PFSK-1 (cell line): ENCODE data around the gene KPNB1.
A peak's percentile ranks its signal among the peaks of the same experiment; 100 is the strongest.

Source experiments
- FOXP2 ChIP-seq: optimal IDR thresholded peaks from 2 replicates; pipeline ENCODE3; 2011; ENCODE audit warnings: borderline replicate concordance, control low read depth, inconsistent platforms; ENCODE audit not compliant: insufficient read depth; ENCODE audit errors: extremely low read length, extremely low read depth
- POLR2AphosphoS5 ChIP-seq: IDR thresholded peaks from 2 replicates; pipeline ENCODE4 v1.6.1; 2012; ENCODE audit warnings: low read depth, mild to moderate bottlenecking, control low read depth, low read length, moderate library complexity
- SIN3A ChIP-seq: IDR thresholded peaks from 2 replicates; pipeline ENCODE4 v1.6.1; 2012; ENCODE audit warnings: mild to moderate bottlenecking, low read length, moderate library complexity, borderline replicate concordance; ENCODE audit not compliant: insufficient read depth
- TAF1 ChIP-seq: IDR thresholded peaks from 2 replicates; pipeline ENCODE4 v1.6.1; 2012; ENCODE audit warnings: low read length, control low read depth, borderline replicate concordance; ENCODE audit not compliant: insufficient read depth
- TF ChIP-seq, protein P1 (sequence below), 2 experiments: IDR thresholded peaks; 2 replicates each; pipeline versions ENCODE4 v1.6.1 to v1.8.0; 2011 to 2012; ENCODE audit warnings: low read depth in 2 of 2, low read length in 2 of 2, control low read depth in 1 of 2, inconsistent platforms in 1 of 2, mild to moderate bottlenecking in 1 of 2, moderate library complexity in 1 of 2; ENCODE audit not compliant: insufficient read depth in 1 of 2

The KPNB1 gene

DNA sequence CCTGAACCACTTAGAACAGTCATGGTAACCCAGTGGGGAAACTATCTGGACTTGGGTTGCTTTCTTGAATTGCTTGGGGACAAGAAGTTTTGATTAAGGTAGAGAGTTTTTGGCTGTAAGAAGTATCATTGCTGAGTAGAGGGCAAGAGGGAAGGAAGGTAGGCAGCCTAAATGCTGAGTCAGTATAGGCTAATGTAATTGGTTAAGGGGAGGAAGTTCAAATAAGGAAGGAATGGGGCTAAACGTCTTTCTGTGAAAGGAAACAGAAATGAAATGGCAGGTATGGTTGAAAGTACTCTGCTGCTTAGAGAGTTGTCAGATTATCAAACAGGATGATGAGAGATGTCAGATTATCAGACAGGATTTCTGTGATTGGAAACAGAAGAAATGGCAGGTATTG, 20.3 kb downstream of the KPNB1 start:
- TF ChIP-seq SIN3A = no peak
- TF ChIP-seq, protein P1, sequence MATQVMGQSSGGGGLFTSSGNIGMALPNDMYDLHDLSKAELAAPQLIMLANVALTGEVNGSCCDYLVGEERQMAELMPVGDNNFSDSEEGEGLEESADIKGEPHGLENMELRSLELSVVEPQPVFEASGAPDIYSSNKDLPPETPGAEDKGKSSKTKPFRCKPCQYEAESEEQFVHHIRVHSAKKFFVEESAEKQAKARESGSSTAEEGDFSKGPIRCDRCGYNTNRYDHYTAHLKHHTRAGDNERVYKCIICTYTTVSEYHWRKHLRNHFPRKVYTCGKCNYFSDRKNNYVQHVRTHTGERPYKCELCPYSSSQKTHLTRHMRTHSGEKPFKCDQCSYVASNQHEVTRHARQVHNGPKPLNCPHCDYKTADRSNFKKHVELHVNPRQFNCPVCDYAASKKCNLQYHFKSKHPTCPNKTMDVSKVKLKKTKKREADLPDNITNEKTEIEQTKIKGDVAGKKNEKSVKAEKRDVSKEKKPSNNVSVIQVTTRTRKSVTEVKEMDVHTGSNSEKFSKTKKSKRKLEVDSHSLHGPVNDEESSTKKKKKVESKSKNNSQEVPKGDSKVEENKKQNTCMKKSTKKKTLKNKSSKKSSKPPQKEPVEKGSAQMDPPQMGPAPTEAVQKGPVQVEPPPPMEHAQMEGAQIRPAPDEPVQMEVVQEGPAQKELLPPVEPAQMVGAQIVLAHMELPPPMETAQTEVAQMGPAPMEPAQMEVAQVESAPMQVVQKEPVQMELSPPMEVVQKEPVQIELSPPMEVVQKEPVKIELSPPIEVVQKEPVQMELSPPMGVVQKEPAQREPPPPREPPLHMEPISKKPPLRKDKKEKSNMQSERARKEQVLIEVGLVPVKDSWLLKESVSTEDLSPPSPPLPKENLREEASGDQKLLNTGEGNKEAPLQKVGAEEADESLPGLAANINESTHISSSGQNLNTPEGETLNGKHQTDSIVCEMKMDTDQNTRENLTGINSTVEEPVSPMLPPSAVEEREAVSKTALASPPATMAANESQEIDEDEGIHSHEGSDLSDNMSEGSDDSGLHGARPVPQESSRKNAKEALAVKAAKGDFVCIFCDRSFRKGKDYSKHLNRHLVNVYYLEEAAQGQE (IDR thresholded peaks at IDR 0.05; ENCODE audit: insufficient read depth in 1 of 2, low read depth in 2 of 2, low read length in 2 of 2) = no peak
- no peak for TF ChIP-seq FOXP2
- TF ChIP-seq TAF1 = no peak
- TF ChIP-seq POLR2AphosphoS5 = no peak

GRCh38 chr17:47674499-47674898, 24.8 kb downstream of the KPNB1 start:
- TF ChIP-seq, protein P1 (IDR thresholded peaks at IDR 0.05; ENCODE audit: insufficient read depth in 1 of 2, low read depth in 2 of 2, low read length in 2 of 2) = no peak
- TF ChIP-seq POLR2AphosphoS5 = peak; percentile 23; the same call in 1 of the 2 replicates

DNA sequence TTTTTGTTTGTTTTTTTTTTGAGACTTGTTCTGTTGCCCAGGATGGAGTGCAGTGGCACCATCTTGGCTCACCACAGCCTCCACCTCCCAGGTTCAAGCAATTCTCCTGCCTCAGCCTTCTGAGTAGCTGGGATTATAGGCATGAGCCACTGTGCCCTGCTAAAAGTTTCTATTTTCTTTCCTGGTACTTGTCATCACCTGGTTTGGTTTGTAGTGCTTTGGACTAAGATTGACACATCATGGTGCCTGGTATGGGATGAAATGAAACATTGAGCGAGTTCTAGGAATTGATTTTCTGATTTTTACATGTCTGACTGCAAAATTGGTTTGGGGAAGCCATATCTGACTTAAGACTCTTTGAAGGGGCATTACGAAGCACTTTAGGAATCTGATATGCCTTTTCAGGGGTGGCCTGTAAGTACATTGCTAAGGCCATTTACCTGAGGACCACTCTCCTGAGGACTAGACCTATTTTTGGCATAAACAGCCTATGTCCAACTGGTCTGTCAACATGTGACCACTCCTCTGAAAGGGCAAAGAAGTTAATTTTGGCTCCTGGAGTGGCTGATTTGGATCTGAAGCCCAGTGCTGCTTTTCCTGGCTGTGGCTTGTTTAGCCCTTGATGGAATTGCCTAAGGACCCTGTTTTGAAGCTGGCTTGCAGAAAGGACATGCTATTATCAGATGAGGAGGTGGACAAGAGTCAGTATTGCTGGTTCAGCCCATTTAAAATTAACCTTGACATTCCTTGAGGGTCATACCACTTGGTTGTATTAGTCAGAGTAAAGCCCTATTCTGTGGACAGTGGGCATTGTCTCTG, 25.9 kb downstream of the KPNB1 start:
- TF ChIP-seq TAF1 (no peak), FOXP2 (no peak), SIN3A (no peak), POLR2AphosphoS5 (no peak)
- TF ChIP-seq, protein P1 (IDR thresholded peaks at IDR 0.05; ENCODE audit: insufficient read depth in 1 of 2, low read depth in 2 of 2, low read length in 2 of 2) = no peak

DNA sequence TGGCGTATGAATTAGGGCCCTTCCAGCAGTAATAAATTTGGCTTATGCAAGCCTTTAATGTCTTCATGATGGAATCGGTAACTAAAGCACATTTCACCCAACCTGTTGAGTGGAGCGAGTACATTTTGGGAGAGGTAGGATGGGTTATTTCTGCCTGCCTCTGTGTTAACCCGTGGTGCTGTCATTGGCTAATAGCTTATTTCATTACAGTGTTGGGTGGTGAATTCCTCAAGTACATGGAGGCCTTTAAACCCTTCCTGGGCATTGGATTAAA, 26.4 kb downstream of the KPNB1 start:
- TF ChIP-seq TAF1 (no peak), FOXP2 (no peak), SIN3A (no peak), POLR2AphosphoS5 (no peak)
- TF ChIP-seq, protein P1 (IDR thresholded peaks at IDR 0.05; ENCODE audit: insufficient read depth in 1 of 2, low read depth in 2 of 2, low read length in 2 of 2) = no peak

DNA sequence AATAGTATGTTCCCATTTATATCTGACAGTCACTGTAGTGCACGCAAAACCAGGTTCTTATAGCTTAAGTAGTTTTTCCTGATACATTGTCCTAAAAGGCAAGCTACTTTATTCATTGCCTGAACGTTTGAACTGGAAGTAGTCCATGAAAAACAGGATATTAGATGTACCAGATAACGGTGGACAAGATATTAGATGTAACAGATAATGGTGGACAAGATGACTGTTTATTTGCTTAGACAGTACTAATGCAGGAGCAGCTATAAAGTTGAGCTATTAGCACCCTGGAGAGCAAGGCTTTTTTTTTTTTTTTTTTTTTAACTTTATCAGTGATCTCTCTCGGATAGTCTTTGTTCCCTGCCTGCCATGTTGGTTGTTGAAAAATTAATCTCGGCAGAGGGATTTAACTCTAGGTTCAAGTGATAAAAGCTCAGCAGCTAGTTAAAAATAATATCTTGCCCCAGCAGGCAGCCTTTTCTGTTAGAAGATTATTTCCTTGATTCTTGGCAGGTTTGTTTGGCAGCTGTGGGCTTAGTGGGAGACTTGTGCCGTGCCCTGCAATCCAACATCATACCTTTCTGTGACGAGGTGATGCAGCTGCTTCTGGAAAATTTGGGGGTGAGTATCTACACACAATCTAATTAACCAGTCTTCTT, 26.9 kb downstream of the KPNB1 start:
- TF ChIP-seq, protein P1 (IDR thresholded peaks at IDR 0.05; ENCODE audit: insufficient read depth in 1 of 2, low read depth in 2 of 2, low read length in 2 of 2) = no peak
- TF ChIP-seq FOXP2 (no peak), TAF1 (no peak), SIN3A (no peak), POLR2AphosphoS5 (no peak; the same call in 1 of the 2 replicates)
